GM19463 (cell line): ENCODE results near the gene KLHL17.
"Not testable (repeated sequence)": the region's sequence is repeated elsewhere in the genome, so short reads cannot be mapped to it uniquely, and the experiment has no call there.

Experiments used
- ATAC-seq: cut with Tn5 transposase; IDR thresholded peaks from one replicate; pipeline ENCODE4 v1.9.1; 2021; ENCODE audit warnings: mild to moderate bottlenecking, moderate library complexity; ENCODE audit not compliant: unreplicated experiment

The KLHL17 gene

GRCh38 chr1:935751-936231 lies 24.6 kb upstream of the KLHL17 start:
- ATAC-seq: no peak

GRCh38 chr1:936348-937264 lies 23.8 kb upstream of the KLHL17 start:
- no peak for ATAC-seq

GRCh38 chr1:937521-937920 lies 22.9 kb upstream of the KLHL17 start:
- ATAC-seq: no peak

GRCh38 chr1:938088-938683 lies 22.2 kb upstream of the KLHL17 start:
- no peak for ATAC-seq

GRCh38 chr1:938711-939489 lies 21.5 kb upstream of the KLHL17 start:
- ATAC-seq: no peak

GRCh38 chr1:939511-940106 lies 20.8 kb upstream of the KLHL17 start:
- ATAC-seq: no peak

GRCh38 chr1:940107-941014 lies 20.0 kb upstream of the KLHL17 start:
- ATAC-seq: no peak

- no peak for ATAC-seq
Measured at GRCh38 chr1:941015-941587, 19.3 kb upstream of the KLHL17 start.

- ATAC-seq: no peak
Measured at GRCh38 chr1:941588-942383, 18.6 kb upstream of the KLHL17 start.

GRCh38 chr1:942411-942821 lies 18.0 kb upstream of the KLHL17 start:
- no peak for ATAC-seq

GRCh38 chr1:942864-943533 lies 17.4 kb upstream of the KLHL17 start:
- ATAC-seq: no peak

- ATAC-seq: no peak
Measured at GRCh38 chr1:943545-944340, 16.6 kb upstream of the KLHL17 start.

- no peak for ATAC-seq
Measured at GRCh38 chr1:944341-945325, 15.8 kb upstream of the KLHL17 start.

- no peak for ATAC-seq
Measured at GRCh38 chr1:945688-946556, 14.5 kb upstream of the KLHL17 start.

- ATAC-seq: not testable (repeated sequence)
Measured at GRCh38 chr1:946811-947210, 13.6 kb upstream of the KLHL17 start.
